GM20000 (cell line): ENCODE data around the gene ENPP5.

Experiments
- DNase-seq: peaks from one replicate; pipeline ENCODE4 v3.0.0; 2012; ENCODE audit warnings: low spot score
- CTCF ChIP-seq: IDR thresholded peaks from 2 replicates; pipeline ENCODE4 v1.5.1; 2012; ENCODE audit warnings: mild to moderate bottlenecking, control low read depth; ENCODE audit errors: extremely low read depth, missing control alignments

Gene ENPP5

GRCh38 chr6:46170357-46171289 is at the start of gene ENPP5:
Gene ENPP5 (minus strand): TSS chr6:46170980. CDS start chr6:46168262, 2,718 bp downstream.
- DNase-seq = peak; percentile 70
- no peak for TF ChIP-seq CTCF

- DNase-seq = no peak
- TF ChIP-seq CTCF = no peak
Measured at GRCh38 chr6:46219661-46220060, 48.9 kb upstream of the ENPP5 start.

GRCh38 chr6:46218457-46218856 is 47.7 kb upstream of the ENPP5 start:
- no peak for TF ChIP-seq CTCF
- no peak for DNase-seq

GRCh38 chr6:46217671-46218131 is 46.9 kb upstream of the ENPP5 start:
- no peak for TF ChIP-seq CTCF
- DNase-seq = peak; percentile 55

GRCh38 chr6:46216879-46217278 is 46.1 kb upstream of the ENPP5 start:
- no peak for TF ChIP-seq CTCF
- no peak for DNase-seq

GRCh38 chr6:46215777-46216176 is 45.0 kb upstream of the ENPP5 start:
- no peak for TF ChIP-seq CTCF
- DNase-seq = no peak

- TF ChIP-seq CTCF = no peak
- DNase-seq = no peak
Measured at GRCh38 chr6:46215213-46215612, 44.4 kb upstream of the ENPP5 start.
